Mucosa of descending colon (tissue), 3 donors: ENCODE results near the gene ABCA3. TPM values are rescaled to one million over a fixed set of nuclear protein-coding genes. Genes with fewer than 3 reads are reported as not detected.

Experiments used
- ATAC-seq: fragments of 200-7000 bp; cut with Tn5 transposase; one replicate; pipeline ENCODE4 v1.9.1; 2020; ENCODE audit warnings: mild to moderate bottlenecking, moderate library complexity
- DNase-seq, 3 donors: peaks; one replicate each; pipeline ENCODE4 v3.0.0-alpha.2; 2020
- H3K36me3 ChIP-seq: fragments of 200-600 bp; one replicate; pipeline ENCODE4 v1.8.0; 2021; ENCODE audit warnings: low read depth, mild to moderate bottlenecking
- H3K4me1 ChIP-seq: fragments of 200-600 bp; one replicate; pipeline ENCODE4 v1.8.0; 2021; ENCODE audit warnings: low read depth, mild to moderate bottlenecking
- H3K4me3 ChIP-seq: fragments of 200-600 bp; one replicate; pipeline ENCODE4 v1.8.0; 2021; ENCODE audit warnings: mild to moderate bottlenecking
- H3K9me3 ChIP-seq: fragments of 200-600 bp; one replicate; pipeline ENCODE4 v1.8.0; 2021; ENCODE audit warnings: mild to moderate bottlenecking
- intact Hi-C, 2 donors: fragments of 100-400 bp; cut with DNase I in 1 of 2; cut with micrococcal nuclease in 1 of 2; formaldehyde crosslinking; loops; one replicate each; pipeline versions ENCODE4 v1.11.0 to v1.11.1; 2022; cut with DNase I, micrococcal nuclease
- total RNA-seq, 3 donors: library from RNA; stranded (reverse); fragmentation: NEBNext Ultra II Directional in 2 of 3; extraction: Animal tissue kit (Norgen Biotek cat#: 25700) in 2 of 3; gene quantifications; one replicate each; pipeline versions ENCODE4 v1.2.1 to v1.2.4, GENCODE V29; 2021 to 2023
- TF ChIP-seq, protein P1 (sequence below): fragments of 200-600 bp; IDR thresholded peaks from one replicate; pipeline ENCODE4 v1.8.0; 2022; ENCODE audit warnings: antibody characterized with exemption, mild to moderate bottlenecking
- donor health status: DM: no; HTN: no; CAD: no; lungs with moderate emphysema.
- donor health status: DM: no; HTN: no; CAD: no.
- donor health status: DM: no; HTN: yes; CAD: no.

The ABCA3 gene
- total RNA-seq, 3 donors from 2014 or later, result 3.0 to 13.5 (median 3.4) TPM

GRCh38 chr16:2335286-2335895 is 5.1 kb downstream of the ABCA3 start:
- intact Hi-C loops, result loop anchor here in 1 of 2 donors (10.0 kb wide), 1 partner anchor 159 kb away; no protein-coding TSS in a partner anchor
- Histone ChIP-seq H3K36me3 (no peaks in the 10 kb centered on the region), H3K9me3 (no peaks in the 10 kb centered on the region), H3K4me3 (no peak overlapping the region), H3K4me1 (peaks cover 10% of the 10 kb centered on the region)
- ATAC-seq, result no peak
- TF ChIP-seq, protein P1, sequence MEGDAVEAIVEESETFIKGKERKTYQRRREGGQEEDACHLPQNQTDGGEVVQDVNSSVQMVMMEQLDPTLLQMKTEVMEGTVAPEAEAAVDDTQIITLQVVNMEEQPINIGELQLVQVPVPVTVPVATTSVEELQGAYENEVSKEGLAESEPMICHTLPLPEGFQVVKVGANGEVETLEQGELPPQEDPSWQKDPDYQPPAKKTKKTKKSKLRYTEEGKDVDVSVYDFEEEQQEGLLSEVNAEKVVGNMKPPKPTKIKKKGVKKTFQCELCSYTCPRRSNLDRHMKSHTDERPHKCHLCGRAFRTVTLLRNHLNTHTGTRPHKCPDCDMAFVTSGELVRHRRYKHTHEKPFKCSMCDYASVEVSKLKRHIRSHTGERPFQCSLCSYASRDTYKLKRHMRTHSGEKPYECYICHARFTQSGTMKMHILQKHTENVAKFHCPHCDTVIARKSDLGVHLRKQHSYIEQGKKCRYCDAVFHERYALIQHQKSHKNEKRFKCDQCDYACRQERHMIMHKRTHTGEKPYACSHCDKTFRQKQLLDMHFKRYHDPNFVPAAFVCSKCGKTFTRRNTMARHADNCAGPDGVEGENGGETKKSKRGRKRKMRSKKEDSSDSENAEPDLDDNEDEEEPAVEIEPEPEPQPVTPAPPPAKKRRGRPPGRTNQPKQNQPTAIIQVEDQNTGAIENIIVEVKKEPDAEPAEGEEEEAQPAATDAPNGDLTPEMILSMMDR, result no peak
- DNase-seq, result no peak

GRCh38 chr16:2333772-2334379 is 6.7 kb downstream of the ABCA3 start:
- H3K4me1 ChIP-seq, result no peaks in the 10 kb centered on the region
- no peak for DNase-seq
- no peaks in the 10 kb centered on the region for H3K9me3 ChIP-seq
- no peak overlapping the region for H3K4me3 ChIP-seq
- intact Hi-C loops, result loop anchor here in 1 of 2 donors (10.0 kb wide), 1 partner anchor 161 kb away; no protein-coding TSS in a partner anchor
- H3K36me3 ChIP-seq, result no peaks in the 10 kb centered on the region
- no peak for ATAC-seq
- TF ChIP-seq, protein P1, result no peak

DNA sequence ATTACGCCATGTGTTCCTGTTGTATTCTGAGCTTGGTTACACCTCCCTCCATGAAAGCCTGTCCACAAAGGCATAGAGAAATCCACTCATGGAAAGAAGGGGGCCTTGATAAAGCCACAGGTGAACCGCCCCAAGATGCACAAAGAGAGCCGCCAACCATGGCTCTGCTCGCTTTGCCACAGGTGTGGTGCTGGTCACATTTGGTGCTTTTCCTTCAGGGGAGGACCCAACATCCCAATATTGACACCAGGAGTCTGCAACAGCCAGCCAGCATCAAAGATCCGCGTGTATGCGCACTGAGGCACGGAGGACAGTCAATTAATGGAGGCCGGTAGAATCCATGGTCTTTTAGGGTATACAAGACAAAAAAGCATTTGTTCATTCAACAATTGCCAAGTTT is 7.3 kb downstream of the ABCA3 start:
- ATAC-seq (no peak), DNase-seq (no peak)
- Histone ChIP-seq H3K4me3 (no peak overlapping the region), H3K4me1 (no peaks in the 10 kb centered on the region), H3K36me3 (no peaks in the 10 kb centered on the region), H3K9me3 (no peaks in the 10 kb centered on the region)
- intact Hi-C loops, result loop anchor here in 1 of 2 donors (10.0 kb wide), 1 partner anchor 162 kb away; no protein-coding TSS in a partner anchor
- TF ChIP-seq, protein P1, result no peak

DNA sequence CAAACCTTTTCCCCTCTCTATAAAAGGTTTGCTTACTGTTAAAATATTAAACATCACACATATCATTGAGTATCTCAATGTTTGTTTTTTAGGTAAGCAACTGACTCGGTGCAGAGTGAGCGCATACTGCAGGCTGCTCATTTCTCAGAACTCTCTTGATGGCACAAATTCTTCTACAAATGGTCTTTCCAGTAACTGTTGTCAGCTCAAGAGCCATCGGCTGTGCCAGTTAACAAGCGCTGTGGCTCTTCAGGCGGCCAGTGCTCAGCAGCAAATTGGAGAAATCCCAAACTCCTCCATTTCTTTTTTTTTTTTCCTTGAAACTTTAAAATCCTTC is 8.6 kb downstream of the ABCA3 start:
- TF ChIP-seq, protein P1, result no peak
- Histone ChIP-seq H3K4me3 (no peak overlapping the region), H3K9me3 (no peaks in the 10 kb centered on the region), H3K36me3 (no peaks in the 10 kb centered on the region), H3K4me1 (no peaks in the 10 kb centered on the region)
- no peak for DNase-seq
- ATAC-seq, result no peak
- intact Hi-C loops, result loop anchor here in 1 of 2 donors (10.0 kb wide), 1 partner anchor 163 kb away; no protein-coding TSS in a partner anchor

GRCh38 chr16:2331199-2331930 is 9.2 kb downstream of the ABCA3 start:
- intact Hi-C loops, result loop anchor here in 1 of 2 donors (10.0 kb wide), 1 partner anchor 163 kb away; no protein-coding TSS in a partner anchor
- DNase-seq, result no peak
- no peak for ATAC-seq

More at GRCh38 chr16:2331199-2331930, 9.2 kb downstream of the ABCA3 start:
- H3K9me3 ChIP-seq, result no peaks in the 10 kb centered on the region
- H3K4me1 ChIP-seq, result no peaks in the 10 kb centered on the region
- H3K36me3 ChIP-seq, result no peaks in the 10 kb centered on the region
- TF ChIP-seq, protein P1, result no peak
- no peak overlapping the region for H3K4me3 ChIP-seq
